ENCODE data around the gene HERC6. TPM values are rescaled to one million over a fixed set of nuclear protein-coding genes. Genes with fewer than 3 reads are reported as not detected.
"Not testable (repeated sequence)": the region's sequence is repeated elsewhere in the genome, so short reads cannot be mapped to it uniquely, and the experiment has no call there.

Gene HERC6
- 13.6 TPM for total RNA-seq

GRCh38 chr4:88378691-88379559 is at the start of gene HERC6:
TSS of gene HERC6 (plus strand) at chr4:88378852. CDS start at chr4:88378922, 70 bp downstream.
- Histone ChIP-seq H3K4me3 (ENCODE audit: low read length) (peak within 1 kb of the TSS; percentile 98), H3K4me1 (ENCODE audit: insufficient read depth, low read length) (peaks cover 23% of the 10 kb centered on the region), H3K9me3 (ENCODE audit: low read depth, low read length) (no peaks in the 10 kb centered on the region), H3K27me3 (ENCODE audit: insufficient read depth, low read length) (no peaks in the 10 kb centered on the region)

- H3K9me3 ChIP-seq (ENCODE audit: low read depth, low read length), result no peaks in the 10 kb centered on the region
- H3K4me3 ChIP-seq (ENCODE audit: low read length), result no peak overlapping the region
- H3K4me1 ChIP-seq (ENCODE audit: insufficient read depth, low read length), result no peaks in the 10 kb centered on the region
- H3K27me3 ChIP-seq (ENCODE audit: insufficient read depth, low read length), result no peaks in the 10 kb centered on the region
Measured at GRCh38 chr4:88333741-88334405, 44.8 kb upstream of the HERC6 start.

DNA sequence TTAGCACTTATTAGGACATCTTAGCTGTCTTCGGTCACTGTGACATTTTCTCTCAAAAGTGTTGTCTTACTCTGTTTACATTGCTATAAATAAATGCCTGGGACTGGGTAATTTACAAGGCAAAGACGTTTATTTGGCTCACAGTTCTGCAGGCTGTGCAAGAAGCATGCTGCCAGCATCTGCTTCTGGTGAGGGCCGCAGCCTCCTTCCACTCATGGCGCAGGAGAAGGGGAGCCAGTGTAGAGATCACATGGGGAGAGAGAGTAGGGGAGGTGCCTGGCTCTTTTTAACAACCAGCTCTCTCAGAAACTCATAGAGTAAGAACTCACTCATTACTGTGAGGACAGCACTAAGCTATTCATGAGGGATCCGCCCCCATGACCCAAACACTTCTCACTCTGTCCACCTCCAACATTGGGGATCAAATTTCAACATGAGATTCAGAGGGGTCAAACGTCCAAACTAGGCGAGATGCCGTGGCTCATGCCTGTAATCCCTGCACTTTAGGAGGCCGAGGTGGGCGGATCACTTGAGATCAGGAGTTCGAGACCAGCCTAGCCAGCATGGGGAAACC is 43.5 kb upstream of the HERC6 start:
- H3K4me3 ChIP-seq (ENCODE audit: low read length), result no peak overlapping the region
- H3K4me1 ChIP-seq (ENCODE audit: insufficient read depth, low read length), result no peaks in the 10 kb centered on the region
- no peaks in the 10 kb centered on the region for H3K27me3 ChIP-seq (ENCODE audit: insufficient read depth, low read length)
- H3K9me3 ChIP-seq (ENCODE audit: low read depth, low read length), result no peaks in the 10 kb centered on the region

DNA sequence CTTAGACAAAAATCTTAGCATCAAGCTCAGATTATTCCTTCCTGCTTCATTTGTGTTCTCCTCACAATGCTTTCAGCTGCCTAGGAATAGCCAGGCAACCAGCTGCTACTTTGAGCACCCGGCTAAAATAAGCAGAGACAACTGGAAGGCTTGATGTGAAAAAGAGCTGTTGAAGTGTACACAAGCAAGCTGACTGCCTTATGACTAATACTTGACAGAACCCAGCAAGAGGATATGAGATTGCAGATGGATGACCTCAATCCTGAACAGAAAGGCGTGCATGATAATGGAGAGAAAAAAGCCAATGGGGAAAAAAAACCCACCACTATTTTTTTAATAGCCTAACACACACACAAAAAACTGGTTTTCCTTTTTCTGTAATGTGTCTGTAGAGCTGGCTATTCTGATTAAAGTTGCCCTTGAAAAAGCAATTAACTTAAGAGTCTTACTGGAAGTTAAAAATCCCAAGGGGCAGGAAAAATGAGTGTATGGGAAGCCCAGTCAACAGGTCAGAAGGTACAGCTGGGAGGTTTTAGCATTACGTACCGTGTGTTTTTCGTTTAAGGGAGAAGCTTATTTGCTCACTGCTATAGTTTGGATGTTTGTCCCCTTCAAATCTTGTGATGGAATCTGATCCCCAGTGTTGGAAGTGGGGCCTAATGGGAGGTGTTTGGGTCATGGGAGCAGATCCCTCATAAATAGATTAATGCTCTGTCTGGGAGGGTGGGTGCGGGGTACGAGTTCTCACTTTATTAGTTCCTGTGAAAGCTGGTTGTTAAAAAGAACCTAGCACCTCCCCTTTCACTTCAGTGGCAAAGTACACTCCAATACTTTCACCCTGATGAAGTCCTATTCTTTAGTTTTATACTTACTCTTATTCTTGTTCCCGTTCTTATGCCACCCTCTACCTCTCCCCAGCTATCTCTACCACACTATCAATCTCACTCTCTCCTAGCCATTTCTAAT is 37.1 kb upstream of the HERC6 start:
- Histone ChIP-seq H3K4me3 (ENCODE audit: low read length) (no peak overlapping the region), H3K27me3 (ENCODE audit: insufficient read depth, low read length) (no peaks in the 10 kb centered on the region), H3K9me3 (ENCODE audit: low read depth, low read length) (no peaks in the 10 kb centered on the region), H3K4me1 (ENCODE audit: insufficient read depth, low read length) (no peaks in the 10 kb centered on the region)

DNA sequence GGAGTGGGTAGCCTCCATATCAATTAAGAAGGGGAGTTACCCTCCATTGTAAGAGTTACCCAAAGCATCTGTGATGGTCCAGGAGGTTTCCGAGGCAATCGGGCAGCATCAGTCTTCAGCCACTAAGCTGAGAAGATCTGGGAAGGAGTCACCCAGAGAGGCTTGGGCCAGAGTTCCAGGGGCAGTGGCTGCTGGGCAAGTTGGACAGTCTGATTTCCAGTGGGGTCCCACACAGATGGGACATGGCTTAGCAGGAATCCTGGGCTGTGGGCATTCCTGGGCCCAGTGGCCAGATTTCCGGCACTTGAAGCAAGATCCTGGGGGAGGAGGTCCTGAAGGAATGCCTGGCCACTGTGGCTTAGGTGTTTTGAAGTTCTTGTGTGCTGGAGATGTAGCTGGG is 31.8 kb upstream of the HERC6 start:
- not testable (repeated sequence) for H3K4me1 ChIP-seq (ENCODE audit: insufficient read depth, low read length); H3K9me3 ChIP-seq (ENCODE audit: low read depth, low read length); H3K4me3 ChIP-seq (ENCODE audit: low read length); H3K27me3 ChIP-seq (ENCODE audit: insufficient read depth, low read length)

DNA sequence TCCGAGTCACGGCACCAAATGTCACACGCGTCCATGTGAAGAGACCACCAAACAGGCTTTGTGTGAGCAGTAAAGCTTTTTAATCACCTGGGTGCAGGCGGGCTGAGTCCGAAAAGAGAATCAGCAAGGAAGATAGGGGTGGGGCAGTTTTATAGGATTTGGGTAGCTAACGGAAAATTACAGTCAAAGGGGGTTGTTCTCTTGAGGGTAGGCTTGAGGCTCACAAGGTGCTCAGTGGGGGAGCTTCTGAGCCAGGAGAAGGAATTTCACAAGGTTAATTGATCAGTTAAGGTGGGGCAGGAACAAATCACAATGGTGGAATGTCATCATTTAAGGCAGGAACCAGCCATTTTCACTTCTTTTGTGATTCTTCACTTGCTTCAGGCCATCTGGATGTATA is 29.9 kb upstream of the HERC6 start:
- not testable (repeated sequence) for H3K4me3 ChIP-seq (ENCODE audit: low read length); H3K4me1 ChIP-seq (ENCODE audit: insufficient read depth, low read length)

DNA sequence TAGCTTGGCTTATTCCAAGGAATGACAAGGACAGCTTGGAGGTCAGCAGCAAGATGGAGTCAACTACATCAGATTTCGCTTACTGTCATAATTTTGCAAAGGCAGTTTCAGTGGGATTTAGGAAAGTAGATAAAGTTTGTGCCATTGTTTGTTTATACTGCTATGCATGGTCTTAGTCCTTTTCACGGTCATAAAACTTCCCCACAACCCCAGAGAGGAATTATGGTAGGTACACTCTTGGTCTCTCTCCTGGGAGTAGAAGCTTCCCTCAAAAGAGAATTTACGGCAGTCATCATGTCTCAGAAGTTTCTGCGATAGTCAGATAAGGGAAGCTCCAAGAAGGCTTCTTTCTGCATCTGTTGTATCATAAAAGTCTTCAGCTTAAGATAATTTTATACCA is 27.9 kb upstream of the HERC6 start:
- H3K4me3 ChIP-seq (ENCODE audit: low read length), result no peak overlapping the region
- H3K27me3 ChIP-seq (ENCODE audit: insufficient read depth, low read length), result no peaks in the 10 kb centered on the region
- peaks cover 20% of the 10 kb centered on the region for H3K9me3 ChIP-seq (ENCODE audit: low read depth, low read length)
- no peaks in the 10 kb centered on the region for H3K4me1 ChIP-seq (ENCODE audit: insufficient read depth, low read length)

More for the DNA sequence above, 29.9 kb upstream of the HERC6 start:
- H3K9me3 ChIP-seq (ENCODE audit: low read depth, low read length), result peaks cover 13% of the 10 kb centered on the region
- H3K27me3 ChIP-seq (ENCODE audit: insufficient read depth, low read length), result not testable (repeated sequence)

- H3K27me3 ChIP-seq (ENCODE audit: insufficient read depth, low read length), result no peaks in the 10 kb centered on the region
- H3K9me3 ChIP-seq (ENCODE audit: low read depth, low read length), result peaks cover 20% of the 10 kb centered on the region
- no peaks in the 10 kb centered on the region for H3K4me1 ChIP-seq (ENCODE audit: insufficient read depth, low read length)
- H3K4me3 ChIP-seq (ENCODE audit: low read length), result no peak overlapping the region
Measured at GRCh38 chr4:88352062-88352740, 26.5 kb upstream of the HERC6 start.

DNA sequence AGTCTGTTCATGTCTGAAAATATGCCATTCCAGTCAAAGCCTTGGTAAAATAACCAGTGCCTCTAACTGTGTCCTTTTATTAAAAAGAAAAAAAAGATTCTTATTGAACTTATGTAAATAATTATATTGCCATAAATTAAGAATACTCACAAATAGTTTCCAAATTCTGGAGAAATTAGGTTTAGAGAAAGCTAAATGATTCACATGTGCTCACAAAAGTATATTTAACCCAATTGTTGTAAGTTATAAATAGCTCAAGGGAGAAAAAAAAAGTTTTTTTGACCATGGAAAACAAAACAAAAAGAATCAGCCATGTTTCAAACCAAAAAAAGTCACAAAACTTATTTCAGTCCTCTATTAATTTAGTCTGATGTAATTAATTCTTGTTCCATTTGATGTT is 25.3 kb upstream of the HERC6 start:
- Histone ChIP-seq H3K9me3 (ENCODE audit: low read depth, low read length) (peaks cover 20% of the 10 kb centered on the region), H3K4me1 (ENCODE audit: insufficient read depth, low read length) (no peaks in the 10 kb centered on the region), H3K27me3 (ENCODE audit: insufficient read depth, low read length) (no peaks in the 10 kb centered on the region), H3K4me3 (ENCODE audit: low read length) (no peak overlapping the region)

DNA sequence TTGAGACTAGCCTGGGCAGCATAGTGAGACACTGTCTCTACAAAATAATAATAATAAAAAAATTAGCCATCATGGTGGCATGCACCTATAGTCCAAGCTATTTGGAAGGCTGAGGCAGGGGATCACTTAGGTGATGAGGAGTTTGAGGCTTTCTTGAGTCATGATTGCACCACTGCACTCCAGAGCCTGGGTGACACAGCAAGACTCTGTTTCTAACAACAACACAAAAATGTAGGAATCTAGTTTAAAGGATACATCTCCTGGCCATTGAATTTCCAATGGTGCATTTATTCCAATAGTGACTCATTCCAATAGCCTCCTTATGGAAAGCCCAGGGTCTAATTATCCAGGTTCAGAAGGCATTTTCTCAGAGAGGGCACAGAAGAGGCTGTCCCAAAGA is 21.9 kb upstream of the HERC6 start:
- Histone ChIP-seq H3K4me1 (ENCODE audit: insufficient read depth, low read length) (no peaks in the 10 kb centered on the region), H3K9me3 (ENCODE audit: low read depth, low read length) (peaks cover 20% of the 10 kb centered on the region)

DNA sequence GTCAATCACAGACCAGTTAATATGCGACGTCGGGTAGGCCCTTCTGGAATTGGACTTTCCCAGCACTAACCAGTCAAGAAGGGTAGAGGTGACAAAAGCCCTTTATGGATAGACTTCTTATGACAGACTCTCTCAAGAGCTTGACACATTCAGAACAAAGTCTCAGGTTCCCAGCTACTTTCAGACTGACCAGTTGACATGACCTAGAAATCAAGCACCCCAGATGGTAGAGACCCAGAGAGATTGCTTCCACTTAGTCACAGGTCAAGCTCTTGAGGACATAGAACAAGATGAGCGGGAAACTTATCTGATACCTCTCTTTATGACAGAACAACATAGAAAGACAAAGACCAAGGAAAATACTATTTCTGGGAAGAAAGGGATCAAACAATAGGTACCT is 21.4 kb upstream of the HERC6 start:
- Histone ChIP-seq H3K27me3 (ENCODE audit: insufficient read depth, low read length) (no peaks in the 10 kb centered on the region), H3K4me3 (ENCODE audit: low read length) (no peak overlapping the region), H3K9me3 (ENCODE audit: low read depth, low read length) (peaks cover 20% of the 10 kb centered on the region), H3K4me1 (ENCODE audit: insufficient read depth, low read length) (no peaks in the 10 kb centered on the region)

More for the DNA sequence above, 21.9 kb upstream of the HERC6 start:
- H3K4me3 ChIP-seq (ENCODE audit: low read length), result no peak overlapping the region
- no peaks in the 10 kb centered on the region for H3K27me3 ChIP-seq (ENCODE audit: insufficient read depth, low read length)

GRCh38 chr4:88359558-88359957 is 19.1 kb upstream of the HERC6 start:
- H3K9me3 ChIP-seq (ENCODE audit: low read depth, low read length), result peaks cover 2% of the 10 kb centered on the region
- no peaks in the 10 kb centered on the region for H3K27me3 ChIP-seq (ENCODE audit: insufficient read depth, low read length)
- H3K4me1 ChIP-seq (ENCODE audit: insufficient read depth, low read length), result no peaks in the 10 kb centered on the region
- no peak overlapping the region for H3K4me3 ChIP-seq (ENCODE audit: low read length)

DNA sequence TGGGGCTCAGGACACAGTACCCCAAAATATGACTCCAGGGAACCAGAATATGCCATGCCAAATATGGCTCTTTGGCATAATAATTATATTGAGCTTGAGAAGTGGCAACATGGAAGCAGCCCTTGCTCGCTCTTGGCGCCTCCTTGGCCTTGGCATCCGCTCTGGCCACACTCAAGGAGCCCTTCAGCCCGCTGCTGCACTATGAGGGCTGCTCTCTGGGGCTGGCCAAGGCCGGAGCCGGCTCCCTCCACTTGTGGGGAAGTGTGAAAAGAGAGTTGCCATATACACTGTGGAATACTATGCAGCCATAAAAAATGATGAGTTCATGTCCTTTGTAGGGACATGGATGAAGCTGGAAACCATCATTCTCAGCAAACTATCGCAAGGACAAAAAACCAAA is 18.4 kb upstream of the HERC6 start:
- Histone ChIP-seq H3K4me3 (ENCODE audit: low read length) (no peak overlapping the region), H3K9me3 (ENCODE audit: low read depth, low read length) (no peaks in the 10 kb centered on the region)

GRCh38 chr4:88360791-88361190 is 17.9 kb upstream of the HERC6 start:
- H3K27me3 ChIP-seq (ENCODE audit: insufficient read depth, low read length), result no peaks in the 10 kb centered on the region
- H3K4me3 ChIP-seq (ENCODE audit: low read length), result no peak overlapping the region
- H3K9me3 ChIP-seq (ENCODE audit: low read depth, low read length), result no peaks in the 10 kb centered on the region
- H3K4me1 ChIP-seq (ENCODE audit: insufficient read depth, low read length), result no peaks in the 10 kb centered on the region

More for the DNA sequence above, 18.4 kb upstream of the HERC6 start:
- H3K27me3 ChIP-seq (ENCODE audit: insufficient read depth, low read length), result no peaks in the 10 kb centered on the region
- H3K4me1 ChIP-seq (ENCODE audit: insufficient read depth, low read length), result no peaks in the 10 kb centered on the region
